Pancreas (tissue), 10 donors: ENCODE measurements around the gene CFB. TPM values are rescaled to one million over a fixed set of nuclear protein-coding genes. Genes with fewer than 3 reads are reported as not detected.
A peak's percentile ranks its signal among the peaks of the same experiment; 100 is the strongest.
"Not testable (repeated sequence)": the region's sequence is repeated elsewhere in the genome, so short reads cannot be mapped to it uniquely, and the experiment has no call there.

Experiments used
- ATAC-seq, 4 donors: fragments of 200-7000 bp; cut with Tn5 transposase; one replicate each; pipeline versions ENCODE4 v1.8.0 to v1.9.1; 2020; ENCODE audit warnings: mild to moderate bottlenecking in 4 of 4, moderate library complexity in 4 of 4
- DNase-seq, 6 donors: peaks; one replicate each; pipeline ENCODE4 v3.0.0-alpha.2; 2020
- FAIRE-seq: peaks from 2 replicates; lab custom pipeline; 2012; peaks lifted over from hg19 to GRCh38; lab: Jason Lieb, UNC
- H3K27ac ChIP-seq, 4 donors: fragments of 200-600 bp; sonication (generic); 1 replicate in 3 of 4; 2 replicates in 1 of 4; pipeline versions ENCODE4 v1.5.0 to v1.8.0; 2020
- H3K27me3 ChIP-seq, 4 donors: fragments of 200-600 bp; one replicate each; pipeline ENCODE4 v1.8.0; 2021
- H3K36me3 ChIP-seq, 3 donors: fragments of 200-600 bp; sonication (generic) in 1 of 3; one replicate each; pipeline versions ENCODE4 v1.5.0 to v1.8.0; 2020 to 2021
- H3K4me1 ChIP-seq, 3 donors: fragments of 200-600 bp; one replicate each; pipeline ENCODE4 v1.8.0; 2021
- H3K4me3 ChIP-seq, 4 donors: fragments of 200-600 bp; sonication (generic) in 2 of 4; one replicate each; pipeline versions ENCODE4 v1.5.0 to v1.8.0; 2020 to 2021
- H3K9me3 ChIP-seq, 4 donors: fragments of 200-600 bp; one replicate each; pipeline ENCODE4 v1.8.0; 2021
- CTCF ChIP-seq, 4 donors: fragments of 200-600 bp; sonication (generic) in 3 of 4; IDR thresholded peaks; one replicate each; pipeline versions ENCODE4 v1.5.0 to v1.8.0; 2021; ENCODE audit warnings: antibody characterized with exemption in 4 of 4
- WGBS, 2 donors: extraction: QIAGEN DNeasy Blood & Tissue Kit; methylation state at CpG; one replicate each; pipeline ENCODE4 v1.1.7; 2013; 5-methylcytosine and 5-hydroxymethylcytosine counted together
- intact Hi-C, 3 donors: fragments of 100-400 bp; cut with DNase I; formaldehyde crosslinking; loops; one replicate each; pipeline versions ENCODE4 v1.11.1 to v1.14.2; 2022
- polyA plus RNA-seq, 2 donors: library from polyadenylated mRNA; stranded (reverse); fragments of 200-250 nt; gene quantifications; one replicate each; pipeline ENCODE4 v1.2.3, GENCODE V29; 2013
- total RNA-seq, 6 donors: library from RNA; stranded (reverse); fragmentation: NEBNext Ultra II Directional in 4 of 6; extraction: Animal tissue kit (Norgen Biotek cat#: 25700) in 4 of 6; gene quantifications; one replicate each; pipeline versions ENCODE4 v1.2.1 to v1.2.4, GENCODE V29; 2021 to 2023
- donor health status: healthy with polysubstance abuse.
- donor health status: DM: no; HTN: no; CAD: no; lungs with moderate emphysema.
- donor health status: DM: no; HTN: no; CAD: no.
- donor health status: control.
- donor health status: control.
- donor health status: Bipolar disorder and iron deficiency.
- donor health status: DM: yes; HTN: yes; CAD: no.
- donor health status: DM: no; HTN: no; CAD: no.
- donor health status: DM: no; HTN: no; CAD: no.
- donor health status: DM: yes; HTN: yes; CAD: no.

CFB gene
- total and polyA plus RNA-seq, 8 donors, result 23.4 to 330 (median 86.8) TPM

GRCh38 chr6:31927863-31928671 lies 17.8 kb upstream of the CFB start:
- no peak overlapping the region for H3K27ac ChIP-seq
- H3K9me3 ChIP-seq, result no peaks in the 10 kb centered on the region
- FAIRE-seq (no peak), ATAC-seq (peak in 1 of 4 donors; percentile 20), DNase-seq (no peak)
- no peaks in the 10 kb centered on the region for H3K27me3 ChIP-seq
- no peaks in the 10 kb centered on the region for H3K4me1 ChIP-seq
- H3K36me3 ChIP-seq, result no peaks in the 10 kb centered on the region
- intact Hi-C loops, result no loop called here
- H3K4me3 ChIP-seq, result no peak overlapping the region
- WGBS, 2 donors, result 59 to 69% methylated on average over 11 of the region's 11 CpGs
- no peak for TF ChIP-seq CTCF (IDR thresholded peaks at IDR 0.05)

- FAIRE-seq (no peak), ATAC-seq (no peak)
These were observed 17.3 kb upstream of the CFB start for GRCh38 chr6:31928672-31928939.

GRCh38 chr6:31930962-31931361 lies 14.9 kb upstream of the CFB start:
- WGBS, 2 donors, result 84 to 88% methylated on average over 1 of the region's 1 CpG
- Histone ChIP-seq H3K4me1 (no peaks in the 10 kb centered on the region), H3K36me3 (no peaks in the 10 kb centered on the region), H3K4me3 (no peak overlapping the region), H3K9me3 (no peaks in the 10 kb centered on the region), H3K27ac (no peak overlapping the region), H3K27me3 (no peaks in the 10 kb centered on the region)
- intact Hi-C loops, result no loop called here
- no peak for TF ChIP-seq CTCF (IDR thresholded peaks at IDR 0.05)
- no peak for ATAC-seq
- no peak for DNase-seq
- no peak for FAIRE-seq

More at GRCh38 chr6:31928672-31928939, 17.3 kb upstream of the CFB start:
- H3K27ac ChIP-seq, result no peak overlapping the region
- H3K4me1 ChIP-seq, result no peaks in the 10 kb centered on the region
- WGBS, 2 donors, result 71 to 74% methylated on average over 9 of the region's 9 CpGs
- no peaks in the 10 kb centered on the region for H3K9me3 ChIP-seq
- H3K27me3 ChIP-seq, result no peaks in the 10 kb centered on the region
- no peak for TF ChIP-seq CTCF (IDR thresholded peaks at IDR 0.05)
- no peak overlapping the region for H3K4me3 ChIP-seq
- no peak for DNase-seq
- no peaks in the 10 kb centered on the region for H3K36me3 ChIP-seq
- intact Hi-C loops, result no loop called here

GRCh38 chr6:31932137-31932536 lies 13.8 kb upstream of the CFB start:
- H3K36me3 ChIP-seq, H3K27me3 ChIP-seq, intact Hi-C loops, H3K4me1 ChIP-seq, FAIRE-seq, H3K9me3 ChIP-seq, ATAC-seq, DNase-seq, H3K27ac ChIP-seq, H3K4me3 ChIP-seq: not testable (repeated sequence)
- 85 to 89% methylated on average over 7 to 32 of the region's 32 CpGs for WGBS, 2 donors

- Histone ChIP-seq H3K27me3 (no peaks in the 10 kb centered on the region), H3K27ac (no peak overlapping the region), H3K4me1 (no peaks in the 10 kb centered on the region), H3K9me3 (no peaks in the 10 kb centered on the region), H3K4me3 (no peak overlapping the region), H3K36me3 (no peaks in the 10 kb centered on the region)
- FAIRE-seq (no peak), ATAC-seq (no peak), DNase-seq (no peak)
- TF ChIP-seq CTCF (IDR thresholded peaks at IDR 0.05), result no peak
- intact Hi-C loops, result no loop called here
- 72 to 83% methylated on average over 19 of the region's 19 CpGs for WGBS, 2 donors
These were observed 12.4 kb upstream of the CFB start for GRCh38 chr6:31933537-31933936.
